Neural progenitor cell (in vitro differentiated cells): ENCODE measurements around the gene CTXN1. TPM values are rescaled to one million over a fixed set of nuclear protein-coding genes. Genes with fewer than 3 reads are reported as not detected.
"Not testable (repeated sequence)": the region's sequence is repeated elsewhere in the genome, so short reads cannot be mapped to it uniquely, and the experiment has no call there.

ENCODE experiments used
- DNase-seq: peaks from one replicate; pipeline ENCODE4 v3.0.0-alpha.2; 2016; ENCODE audit warnings: low spot score
- H2AFZ ChIP-seq: fragments of 200-600 bp; sonication (generic); replicated peaks from 2 replicates; pipeline ENCODE4 v1.6.1; 2016; ENCODE audit warnings: antibody characterized with exemption
- H3F3A ChIP-seq: fragments of 200-600 bp; sonication (generic); 2 replicates; pipeline ENCODE4 v1.6.1; 2016; ENCODE audit warnings: antibody characterized with exemption, low read depth
- H3K27ac ChIP-seq: fragments of 200-600 bp; sonication (generic); 2 replicates; pipeline ENCODE4 v1.5.1; 2016; ENCODE audit warnings: mild to moderate bottlenecking
- H3K27me3 ChIP-seq: fragments of 200-600 bp; sonication (generic); 2 replicates; pipeline ENCODE4 v1.6.1; 2016; ENCODE audit warnings: mild to moderate bottlenecking, moderate library complexity
- H3K36me3 ChIP-seq: fragments of 200-600 bp; sonication (generic); 2 replicates; pipeline ENCODE4 v1.5.1; 2016
- H3K4me1 ChIP-seq: fragments of 200-600 bp; sonication (generic); 2 replicates; pipeline ENCODE4 v1.6.1; 2016; ENCODE audit warnings: mixed run types
- H3K4me2 ChIP-seq: fragments of 200-600 bp; sonication (generic); 2 replicates; pipeline ENCODE4 v1.6.1; 2016
- H3K4me3 ChIP-seq: fragments of 200-600 bp; sonication (generic); 2 replicates; pipeline ENCODE4 v1.5.1; 2016
- H3K79me2 ChIP-seq: fragments of 200-600 bp; sonication (generic); 2 replicates; pipeline ENCODE4 v1.6.1; 2016; ENCODE audit warnings: low read depth
- H3K9ac ChIP-seq: fragments of 200-600 bp; sonication (generic); 2 replicates; pipeline ENCODE4 v1.6.1; 2016
- H3K9me3 ChIP-seq: fragments of 200-600 bp; sonication (generic); 2 replicates; pipeline ENCODE4 v1.5.1; 2016; ENCODE audit warnings: low read depth
- H4K20me1 ChIP-seq: fragments of 200-600 bp; sonication (generic); 2 replicates; pipeline ENCODE4 v1.6.1; 2016; ENCODE audit warnings: low read depth
- H3K27ac Mint-ChIP-seq: 3 replicates; pipeline ENCODE4 v1.8.0; 2021; ENCODE audit warnings: mixed read lengths
- H3K27me3 Mint-ChIP-seq: 2 replicates; pipeline ENCODE4 v1.8.0; 2022; ENCODE audit warnings: low read depth, mild to moderate bottlenecking, inconsistent platforms, moderate library complexity, mixed read lengths; ENCODE audit not compliant: insufficient read depth
- H3K36me3 Mint-ChIP-seq: 3 replicates; pipeline ENCODE4 v1.8.0; 2021; ENCODE audit warnings: mixed read lengths
- H3K4me1 Mint-ChIP-seq: 3 replicates; pipeline ENCODE4 v1.8.0; 2021; ENCODE audit warnings: mixed read lengths
- H3K4me3 Mint-ChIP-seq: 3 replicates; pipeline ENCODE4 v1.8.0; 2021; ENCODE audit warnings: mild to moderate bottlenecking, moderate library complexity, mixed read lengths
- H3K9me3 Mint-ChIP-seq: 3 replicates; pipeline ENCODE4 v1.8.0; 2020; ENCODE audit warnings: mixed read lengths
- CTCF ChIP-seq: fragments of 200-600 bp; sonication (generic); IDR thresholded peaks from 2 replicates; pipeline ENCODE4 v1.5.1; 2017; ENCODE audit warnings: antibody characterized with exemption, mild to moderate bottlenecking
- EZH2 ChIP-seq: fragments of 200-600 bp; sonication (generic); IDR thresholded peaks from 2 replicates; pipeline ENCODE4 v1.6.1; 2017; ENCODE audit warnings: antibody characterized with exemption, mild to moderate bottlenecking, moderate library complexity
- EZH2phosphoT487 ChIP-seq: fragments of 200-600 bp; sonication (generic); IDR thresholded peaks from 2 replicates; pipeline ENCODE4 v1.6.1; 2017; ENCODE audit warnings: antibody characterized with exemption
- total RNA-seq: library from RNA; depleted of rRNA; stranded (reverse); fragments of >200 nt; gene quantifications from 2 replicates; pipeline ENCODE4 v1.2.3, GENCODE V29; 2015; ENCODE audit warnings: low replicate concordance

Gene CTXN1
- total RNA-seq, 1 donor from 2014 or later = 3.7 TPM

- no peak overlapping the region for H3K9ac ChIP-seq
- H3K36me3 ChIP-seq = peaks cover 4% of the 10 kb centered on the region
- no peaks in the 10 kb centered on the region for H3K79me2 ChIP-seq
- H3F3A ChIP-seq = peaks cover 39% of the 10 kb centered on the region
- no peak for DNase-seq
- H3K4me1 ChIP-seq = no peaks in the 10 kb centered on the region
- H3K9me3 Mint-ChIP-seq = no peaks in the 10 kb centered on the region
- H3K4me1 Mint-ChIP-seq = no peaks in the 10 kb centered on the region
- H3K9me3 ChIP-seq = no peaks in the 10 kb centered on the region
- no peak overlapping the region for H3K27ac ChIP-seq
- no peaks in the 10 kb centered on the region for H3K27me3 ChIP-seq
- no peak for TF ChIP-seq CTCF
- no peak for TF ChIP-seq EZH2
- no peak for TF ChIP-seq EZH2phosphoT487
- H2AFZ ChIP-seq = no peak overlapping the region
- H3K27me3 Mint-ChIP-seq = no peaks in the 10 kb centered on the region
- no peak overlapping the region for H3K27ac Mint-ChIP-seq
- H3K36me3 Mint-ChIP-seq = peaks cover 13% of the 10 kb centered on the region
- no peak overlapping the region for H3K4me2 ChIP-seq
- no peak overlapping the region for H3K4me3 Mint-ChIP-seq
- H4K20me1 ChIP-seq = peaks cover 20% of the 10 kb centered on the region
- H3K4me3 ChIP-seq = no peak overlapping the region
Observed at GRCh38 chr19:7961920-7962626, 36.1 kb upstream of the CTXN1 start.

GRCh38 chr19:7961082-7961481, 35.1 kb upstream of the CTXN1 start:
- H3K4me1 ChIP-seq, H3K27ac Mint-ChIP-seq, H3K9me3 ChIP-seq, H3K4me2 ChIP-seq, H3K9me3 Mint-ChIP-seq, H3K36me3 Mint-ChIP-seq, DNase-seq, H2AFZ ChIP-seq, H3K27me3 ChIP-seq, H3K36me3 ChIP-seq, H3K4me3 Mint-ChIP-seq, H3K79me2 ChIP-seq, H3K27me3 Mint-ChIP-seq, H3K4me1 Mint-ChIP-seq, H3K4me3 ChIP-seq: not testable (repeated sequence)
- H4K20me1 ChIP-seq = peaks cover 20% of the 10 kb centered on the region
- H3K27ac ChIP-seq = peak overlapping the region; percentile 29
- peaks cover 42% of the 10 kb centered on the region for H3F3A ChIP-seq
- H3K9ac ChIP-seq = peak overlapping the region; percentile 13

GRCh38 chr19:7959211-7959610, 33.3 kb upstream of the CTXN1 start:
- Histone ChIP-seq H4K20me1 (peaks cover 16% of the 10 kb centered on the region), H3K4me2 (no peak overlapping the region), H3K27me3 (no peaks in the 10 kb centered on the region), H3K4me1 (no peaks in the 10 kb centered on the region), H3K9ac (no peak overlapping the region), H3F3A (peaks cover 37% of the 10 kb centered on the region), H3K36me3 (peaks cover 4% of the 10 kb centered on the region), H3K27ac (no peak overlapping the region), H3K9me3 (no peaks in the 10 kb centered on the region), H3K79me2 (no peaks in the 10 kb centered on the region), H2AFZ (no peak overlapping the region), H3K4me3 (no peak overlapping the region)
- no peaks in the 10 kb centered on the region for H3K4me1 Mint-ChIP-seq
- no peak overlapping the region for H3K4me3 Mint-ChIP-seq
- H3K9me3 Mint-ChIP-seq = no peaks in the 10 kb centered on the region
- no peak for DNase-seq
- no peak overlapping the region for H3K27ac Mint-ChIP-seq
- H3K27me3 Mint-ChIP-seq = peaks cover 3% of the 10 kb centered on the region
- TF ChIP-seq EZH2 = no peak
- no peak for TF ChIP-seq CTCF
- TF ChIP-seq EZH2phosphoT487 = no peak
- peaks cover 8% of the 10 kb centered on the region for H3K36me3 Mint-ChIP-seq

- H4K20me1 ChIP-seq = peaks cover 9% of the 10 kb centered on the region
- no peaks in the 10 kb centered on the region for H3K9me3 ChIP-seq
- H3K4me2 ChIP-seq = no peak overlapping the region
- no peak overlapping the region for H3K9ac ChIP-seq
- no peak overlapping the region for H3K4me3 ChIP-seq
- H3K79me2 ChIP-seq = no peaks in the 10 kb centered on the region
- H3K36me3 ChIP-seq = no peaks in the 10 kb centered on the region
- no peak overlapping the region for H3K4me3 Mint-ChIP-seq
- no peak overlapping the region for H2AFZ ChIP-seq
- peaks cover 24% of the 10 kb centered on the region for H3F3A ChIP-seq
- TF ChIP-seq EZH2phosphoT487 (no peak), EZH2 (no peak), CTCF (no peak)
- peaks cover 9% of the 10 kb centered on the region for H3K27me3 Mint-ChIP-seq
- peaks cover 4% of the 10 kb centered on the region for H3K4me1 Mint-ChIP-seq
- DNase-seq = no peak
- H3K4me1 ChIP-seq = no peaks in the 10 kb centered on the region
- H3K9me3 Mint-ChIP-seq = no peaks in the 10 kb centered on the region
- no peak overlapping the region for H3K27ac Mint-ChIP-seq
- H3K36me3 Mint-ChIP-seq = no peaks in the 10 kb centered on the region
- no peak overlapping the region for H3K27ac ChIP-seq
- H3K27me3 ChIP-seq = no peaks in the 10 kb centered on the region
Observed at GRCh38 chr19:7955696-7956095, 29.8 kb upstream of the CTXN1 start.
